Testis (tissue), 2 donors: ENCODE results near the gene SAMHD1.

Source experiments
- POLR2A ChIP-seq: fragments of 450-650 bp; IDR thresholded peaks from one replicate; pipeline ENCODE4 v1.6.1; 2017; ENCODE audit warnings: antibody characterized with exemption, mild to moderate bottlenecking, moderate library complexity
- TF ChIP-seq, protein P1 (sequence below), 3 experiments: fragments of 450-650 bp in 2 of 3; fragments of 200-600 bp in 1 of 3; sonication (generic) in 1 of 3; IDR thresholded peaks; one replicate each; pipeline ENCODE4 v1.5.1; 2016 to 2019; ENCODE audit warnings: antibody characterized with exemption in 3 of 3, mild to moderate bottlenecking in 2 of 3, moderate library complexity in 1 of 3

GRCh38 chr20:36941401-36941835, 10.1 kb downstream of the SAMHD1 start:
- no peak for TF ChIP-seq POLR2A
- TF ChIP-seq, protein P1, sequence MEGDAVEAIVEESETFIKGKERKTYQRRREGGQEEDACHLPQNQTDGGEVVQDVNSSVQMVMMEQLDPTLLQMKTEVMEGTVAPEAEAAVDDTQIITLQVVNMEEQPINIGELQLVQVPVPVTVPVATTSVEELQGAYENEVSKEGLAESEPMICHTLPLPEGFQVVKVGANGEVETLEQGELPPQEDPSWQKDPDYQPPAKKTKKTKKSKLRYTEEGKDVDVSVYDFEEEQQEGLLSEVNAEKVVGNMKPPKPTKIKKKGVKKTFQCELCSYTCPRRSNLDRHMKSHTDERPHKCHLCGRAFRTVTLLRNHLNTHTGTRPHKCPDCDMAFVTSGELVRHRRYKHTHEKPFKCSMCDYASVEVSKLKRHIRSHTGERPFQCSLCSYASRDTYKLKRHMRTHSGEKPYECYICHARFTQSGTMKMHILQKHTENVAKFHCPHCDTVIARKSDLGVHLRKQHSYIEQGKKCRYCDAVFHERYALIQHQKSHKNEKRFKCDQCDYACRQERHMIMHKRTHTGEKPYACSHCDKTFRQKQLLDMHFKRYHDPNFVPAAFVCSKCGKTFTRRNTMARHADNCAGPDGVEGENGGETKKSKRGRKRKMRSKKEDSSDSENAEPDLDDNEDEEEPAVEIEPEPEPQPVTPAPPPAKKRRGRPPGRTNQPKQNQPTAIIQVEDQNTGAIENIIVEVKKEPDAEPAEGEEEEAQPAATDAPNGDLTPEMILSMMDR (IDR thresholded peaks at IDR 0.05) = no peak
